A549 (cell line): Measurements from ENCODE around the gene C1orf53.

Source experiments
- CTCF ChIP-seq: fragments of >200 bp; sonication (Bioruptor Twin); formaldehyde crosslinking; IDR thresholded peaks from 3 replicates; pipeline ENCODE4 v1.5.1; 2016
- POLR2A ChIP-seq: IDR thresholded peaks from 2 replicates; pipeline ENCODE4 v1.6.1; 2012; ENCODE audit warnings: mild to moderate bottlenecking, low read length
- USF2 ChIP-seq: fragments of 450-650 bp; IDR thresholded peaks from 2 replicates; pipeline ENCODE4 v1.6.1; 2014; ENCODE audit warnings: antibody characterized with exemption
- TF ChIP-seq, protein P1 (sequence below): fragments of 200-600 bp; sonication (generic); IDR thresholded peaks from 2 replicates; pipeline ENCODE4 v1.6.1; 2016; ENCODE audit warnings: antibody characterized with exemption, mild to moderate bottlenecking, moderate library complexity

DNA sequence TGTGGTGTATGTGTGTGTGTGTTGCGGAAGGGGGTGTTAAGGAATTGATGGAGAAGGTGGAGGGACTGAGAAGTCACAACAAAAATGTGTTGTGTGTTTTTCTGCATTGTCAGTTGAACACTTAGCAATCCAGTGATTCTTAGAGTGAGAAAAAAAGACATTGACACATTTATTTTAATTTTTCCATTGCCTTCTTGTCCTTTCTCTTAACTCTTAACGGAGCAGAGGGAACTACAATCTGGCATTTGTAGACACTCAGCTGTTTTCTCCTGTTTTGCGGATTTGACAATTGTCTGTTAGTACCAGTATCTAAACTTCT is 725 bp downstream of the C1orf53 start:
- TF ChIP-seq USF2: no peak
- TF ChIP-seq POLR2A: no peak
- no peak for TF ChIP-seq CTCF
- TF ChIP-seq, protein P1, sequence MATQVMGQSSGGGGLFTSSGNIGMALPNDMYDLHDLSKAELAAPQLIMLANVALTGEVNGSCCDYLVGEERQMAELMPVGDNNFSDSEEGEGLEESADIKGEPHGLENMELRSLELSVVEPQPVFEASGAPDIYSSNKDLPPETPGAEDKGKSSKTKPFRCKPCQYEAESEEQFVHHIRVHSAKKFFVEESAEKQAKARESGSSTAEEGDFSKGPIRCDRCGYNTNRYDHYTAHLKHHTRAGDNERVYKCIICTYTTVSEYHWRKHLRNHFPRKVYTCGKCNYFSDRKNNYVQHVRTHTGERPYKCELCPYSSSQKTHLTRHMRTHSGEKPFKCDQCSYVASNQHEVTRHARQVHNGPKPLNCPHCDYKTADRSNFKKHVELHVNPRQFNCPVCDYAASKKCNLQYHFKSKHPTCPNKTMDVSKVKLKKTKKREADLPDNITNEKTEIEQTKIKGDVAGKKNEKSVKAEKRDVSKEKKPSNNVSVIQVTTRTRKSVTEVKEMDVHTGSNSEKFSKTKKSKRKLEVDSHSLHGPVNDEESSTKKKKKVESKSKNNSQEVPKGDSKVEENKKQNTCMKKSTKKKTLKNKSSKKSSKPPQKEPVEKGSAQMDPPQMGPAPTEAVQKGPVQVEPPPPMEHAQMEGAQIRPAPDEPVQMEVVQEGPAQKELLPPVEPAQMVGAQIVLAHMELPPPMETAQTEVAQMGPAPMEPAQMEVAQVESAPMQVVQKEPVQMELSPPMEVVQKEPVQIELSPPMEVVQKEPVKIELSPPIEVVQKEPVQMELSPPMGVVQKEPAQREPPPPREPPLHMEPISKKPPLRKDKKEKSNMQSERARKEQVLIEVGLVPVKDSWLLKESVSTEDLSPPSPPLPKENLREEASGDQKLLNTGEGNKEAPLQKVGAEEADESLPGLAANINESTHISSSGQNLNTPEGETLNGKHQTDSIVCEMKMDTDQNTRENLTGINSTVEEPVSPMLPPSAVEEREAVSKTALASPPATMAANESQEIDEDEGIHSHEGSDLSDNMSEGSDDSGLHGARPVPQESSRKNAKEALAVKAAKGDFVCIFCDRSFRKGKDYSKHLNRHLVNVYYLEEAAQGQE: no peak
